Gastrocnemius medialis (tissue), 4 donors: ENCODE measurements around the gene FRMD3. TPM values are rescaled to one million over a fixed set of nuclear protein-coding genes. Genes with fewer than 3 reads are reported as not detected.

ENCODE experiments used
- ATAC-seq, 2 donors: fragments of 150-250 bp; one replicate each; pipeline ENCODE4 v1.9.1; 2016
- DNase-seq, 2 donors: peaks; one replicate each; pipeline ENCODE4 v3.0.0-alpha.2; 2019
- H3K27ac ChIP-seq, 4 donors: fragments of 200-600 bp; sonication (generic); 1 replicate in 1 of 4; 2 replicates in 3 of 4; pipeline ENCODE4 v1.5.1; 2016 to 2018; ENCODE audit warnings: mild to moderate bottlenecking in 2 of 4, moderate library complexity in 1 of 4
- H3K27me3 ChIP-seq, 3 donors: fragments of 200-600 bp; sonication (generic) in 2 of 3; 1 replicate in 1 of 3; 2 replicates in 2 of 3; pipeline versions ENCODE4 v1.5.1 to v1.6.0; 2016 to 2019; ENCODE audit warnings: mild to moderate bottlenecking in 1 of 3, moderate library complexity in 1 of 3
- H3K36me3 ChIP-seq, 2 donors: fragments of 200-600 bp; sonication (generic) in 1 of 2; one replicate each; pipeline ENCODE4 v1.5.1; 2017 to 2018
- H3K4me1 ChIP-seq, 2 donors: fragments of 200-600 bp; sonication (generic) in 1 of 2; one replicate each; pipeline ENCODE4 v1.5.1; 2016 to 2017; ENCODE audit warnings: mild to moderate bottlenecking in 2 of 2
- H3K4me3 ChIP-seq, 4 donors: fragments of 200-600 bp; sonication (generic) in 3 of 4; 1 replicate in 1 of 4; 2 replicates in 3 of 4; pipeline ENCODE4 v1.5.1; 2016 to 2019; ENCODE audit warnings: mild to moderate bottlenecking in 2 of 4
- H3K9me3 ChIP-seq, 3 donors: fragments of 200-600 bp; sonication (generic) in 2 of 3; 1 replicate in 1 of 3; 2 replicates in 2 of 3; pipeline ENCODE4 v1.5.1; 2016 to 2019
- CTCF ChIP-seq, 5 experiments: fragments of 450-650 bp in 3 of 5; fragments of 200-600 bp in 2 of 5; sonication (generic) in 2 of 5; IDR thresholded peaks in 4 of 5; conservative IDR thresholded peaks in 1 of 5; 1 replicate in 4 of 5; 2 replicates in 1 of 5; pipeline ENCODE4 v1.5.1; 2016 to 2019; ENCODE audit warnings: antibody characterized with exemption in 5 of 5, mild to moderate bottlenecking in 3 of 5, moderate library complexity in 3 of 5
- POLR2A ChIP-seq, 2 donors: fragments of 450-650 bp; IDR thresholded peaks; one replicate each; pipeline ENCODE4 v1.6.1; 2017; ENCODE audit warnings: antibody characterized with exemption in 2 of 2, mild to moderate bottlenecking in 2 of 2, moderate library complexity in 2 of 2
- in situ Hi-C, 4 donors: fragments of 200-750 bp; cut with MboI; loops; one replicate each; pipeline versions ENCODE4 v1.15.0 to v1.8.0; 2017; ENCODE audit warnings: low sequenced_read_pairs in 4 of 4
- intact Hi-C: fragments of 100-400 bp; cut with DNase I; formaldehyde crosslinking; loops from one replicate; pipeline ENCODE4 v1.15.1; 2023; ENCODE audit warnings: low total_unique reads
- total RNA-seq, 4 donors: library from RNA; depleted of rRNA; stranded (reverse); fragments of >200 nt; gene quantifications; one replicate each; pipeline versions ENCODE4 v1.1.0 to v1.2.3, GENCODE V29; 2016

The FRMD3 gene
- total RNA-seq, 4 donors from 2014 or later, result 62.3 to 120 (median 94.6) TPM

DNA sequence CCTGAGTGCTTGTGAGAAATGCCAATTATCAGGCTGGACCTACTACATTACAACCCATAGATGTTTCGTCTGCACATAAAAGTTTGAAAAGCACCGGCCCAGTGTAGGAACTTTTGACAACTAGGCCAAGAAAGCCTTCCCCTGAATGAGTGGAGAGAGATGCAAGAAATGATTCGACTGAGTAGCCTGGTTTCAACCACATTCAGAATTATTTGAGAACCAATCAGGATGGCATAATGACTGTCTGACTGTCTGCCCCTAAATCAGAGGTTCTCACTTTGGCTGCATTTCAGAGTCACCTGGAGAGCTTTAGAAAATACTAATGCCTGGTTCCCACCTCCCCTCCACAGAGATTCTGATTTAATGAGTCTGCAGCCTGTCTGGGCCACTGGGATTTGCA, 61.1 kb downstream of the FRMD3 start:
- H3K27ac ChIP-seq, result peak overlapping the region; percentile 30 to 49 (median 38)
- in situ Hi-C loops, result no loop called here
- intact Hi-C loops, result loop anchor here (5.0 kb wide), 1 partner anchor 45 kb away; no protein-coding TSS in a partner anchor

DNA sequence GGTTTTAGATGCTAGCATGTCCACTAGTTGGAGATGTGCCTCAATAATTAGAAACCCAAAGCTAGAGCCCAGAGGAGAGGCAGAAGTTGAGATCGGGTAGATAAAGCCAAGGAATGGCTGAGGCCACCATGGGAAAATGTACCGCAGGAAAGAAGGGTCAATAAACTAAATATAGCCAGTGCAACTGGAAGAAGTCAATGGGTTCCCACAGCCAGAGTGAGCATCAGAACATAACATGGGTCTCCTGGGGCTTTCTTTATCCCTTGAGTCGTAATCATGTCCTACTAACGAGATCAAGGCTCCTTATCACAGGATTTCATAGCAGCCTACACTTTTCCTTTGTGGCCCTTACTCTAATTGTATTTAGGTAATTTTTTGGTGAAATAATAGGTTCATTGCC, 61.7 kb downstream of the FRMD3 start:
- ATAC-seq (peak; percentile 39 to 44), DNase-seq (no peak)
- Histone ChIP-seq H3K27me3 (no peaks in the 10 kb centered on the region), H3K27ac (peak overlapping the region in 3 of 4 donors; percentile 47 to 59 (median 49)), H3K9me3 (no peaks in the 10 kb centered on the region), H3K4me1 (peaks cover 12 to 13% of the 10 kb centered on the region in 2 donors), H3K4me3 (no peak overlapping the region), H3K36me3 (no peaks in the 10 kb centered on the region)
- TF ChIP-seq CTCF (IDR thresholded peaks at IDR 0.05 in 4 of 5, conservative IDR thresholded peaks at IDR 0.05 in 1 of 5) (no peak), POLR2A (IDR thresholded peaks at IDR 0.05) (no peak)
- intact Hi-C loops, result loop anchor here (5.0 kb wide), 1 partner anchor 44 kb away; no protein-coding TSS in a partner anchor
- in situ Hi-C loops, result no loop called here

More for the DNA sequence above, 61.1 kb downstream of the FRMD3 start:
- Histone ChIP-seq H3K9me3 (no peaks in the 10 kb centered on the region), H3K27me3 (no peaks in the 10 kb centered on the region), H3K4me3 (no peak overlapping the region), H3K4me1 (peaks cover 6 to 8% of the 10 kb centered on the region in 2 donors), H3K36me3 (no peaks in the 10 kb centered on the region)
- TF ChIP-seq POLR2A (IDR thresholded peaks at IDR 0.05) (no peak), CTCF (IDR thresholded peaks at IDR 0.05 in 4 of 5, conservative IDR thresholded peaks at IDR 0.05 in 1 of 5) (no peak)
- no peak for DNase-seq
- ATAC-seq, result no peak

- intact Hi-C loops, result loop anchor here (5.0 kb wide), 1 partner anchor 43 kb away; no protein-coding TSS in a partner anchor
- Histone ChIP-seq H3K36me3 (no peaks in the 10 kb centered on the region), H3K4me3 (no peak overlapping the region), H3K9me3 (no peaks in the 10 kb centered on the region), H3K27me3 (no peaks in the 10 kb centered on the region), H3K27ac (peak overlapping the region; percentile 12 to 59 (median 42)), H3K4me1 (peaks cover 20% of the 10 kb centered on the region in 2 donors)
- DNase-seq (no peak), ATAC-seq (no peak)
- in situ Hi-C loops, result no loop called here
- no peak for TF ChIP-seq CTCF (IDR thresholded peaks at IDR 0.05 in 4 of 5, conservative IDR thresholded peaks at IDR 0.05 in 1 of 5)
Observed at GRCh38 chr9:83475741-83476140, 62.5 kb downstream of the FRMD3 start.

DNA sequence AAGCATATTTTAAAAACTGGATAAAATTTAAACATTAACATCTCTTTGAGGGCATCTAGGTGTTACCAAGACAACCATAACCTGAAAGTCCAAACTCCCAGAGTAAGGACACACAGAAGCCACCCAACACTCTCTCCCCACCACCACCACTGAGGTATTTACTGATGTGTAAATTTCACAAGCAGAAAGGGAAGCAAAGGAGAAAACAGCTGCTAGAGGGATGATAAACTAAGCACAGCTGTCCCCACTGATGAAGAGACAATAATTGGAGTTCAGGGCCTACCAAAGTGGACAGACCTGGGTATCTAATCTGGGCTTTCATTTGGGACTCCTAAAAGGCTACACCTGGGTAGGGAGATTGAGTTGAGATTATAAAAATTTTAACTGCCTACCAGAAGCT, 63.6 kb downstream of the FRMD3 start:
- ATAC-seq, result no peak
- no peak for DNase-seq
- no peak overlapping the region for H3K4me3 ChIP-seq
- no peaks in the 10 kb centered on the region for H3K27me3 ChIP-seq
- no peaks in the 10 kb centered on the region for H3K36me3 ChIP-seq
- H3K27ac ChIP-seq, result peak overlapping the region in 3 of 4 donors; percentile 36 to 59 (median 46)
- in situ Hi-C loops, result no loop called here
- TF ChIP-seq POLR2A (IDR thresholded peaks at IDR 0.05) (no peak), CTCF (IDR thresholded peaks at IDR 0.05 in 4 of 5, conservative IDR thresholded peaks at IDR 0.05 in 1 of 5) (no peak)
- intact Hi-C loops, result loop anchor here (5.0 kb wide), 1 partner anchor 42 kb away; no protein-coding TSS in a partner anchor
- peaks cover 20 to 28% of the 10 kb centered on the region in 2 donors for H3K4me1 ChIP-seq
- H3K9me3 ChIP-seq, result no peaks in the 10 kb centered on the region
